HepG2 (cell line): ENCODE measurements around the gene ABCB4. TPM values are rescaled to one million over a fixed set of nuclear protein-coding genes. Genes with fewer than 3 reads are reported as not detected.

Source experiments
- ATAC-seq: fragments of 200-7000 bp; cut with Tn5 transposase; 3 replicates; pipeline ENCODE4 v1.9.1; 2020; ENCODE audit warnings: mild to moderate bottlenecking, moderate library complexity
- BruUV-seq: library from RNA; stranded (reverse); fragments of 400-500 nt; replicated peaks from 2 replicates; lab custom pipeline; 2021; lab: Mats Ljungman, UMichigan
- CTCF ChIA-PET: fragments of 300-600 bp; formaldehyde crosslinking; extraction: SDS; loops from one replicate; lab custom pipeline; 2021; ENCODE audit warnings: low total read pairs, inconsistent platforms, low intra/inter-chr PET ratio; lab: Yijun Ruan, JAX
- POLR2A ChIA-PET: fragments of 350-600 bp; sonication (Branson Sonifier 250); formaldehyde crosslinking; loops from one replicate; lab custom pipeline; 2020; ENCODE audit warnings: antibody characterized with exemption, inconsistent platforms; lab: Yijun Ruan, JAX
- DNase-seq: peaks from one replicate; pipeline ENCODE4 v3.0.0-alpha.2; 2015; ENCODE audit warnings: low spot score
- FAIRE-seq: peaks from 3 replicates; lab custom pipeline; 2011; peaks lifted over from hg19 to GRCh38; lab: Jason Lieb, UNC
- H2AFZ ChIP-seq: one replicate; pipeline ENCODE4 v1.6.1; 2011; ENCODE audit warnings: low read length, inconsistent platforms
- H3K27ac ChIP-seq: fragments of 300-600 bp; 3 replicates; pipeline ENCODE4 v1.8.0; 2011; ENCODE audit warnings: mixed run types, mild to moderate bottlenecking, mixed read lengths, low read length, inconsistent platforms; ENCODE audit not compliant: insufficient read depth; ENCODE audit errors: extremely low read length
- H3K27me3 ChIP-seq, 2 experiments: fragments of 200-600 bp in 1 of 2; 2 replicates in 1 of 2; 3 replicates in 1 of 2; pipeline versions ENCODE4 v1.6.0 to v1.8.0; 2011; ENCODE audit warnings: low read length in 2 of 2, mild to moderate bottlenecking in 2 of 2, moderate library complexity in 2 of 2, inconsistent platforms in 1 of 2; ENCODE audit not compliant: insufficient read depth in 2 of 2, control insufficient read depth in 1 of 2
- H3K36me3 ChIP-seq, 2 experiments: fragments of 200-600 bp in 1 of 2; replicated peaks in 1 of 2; 2 replicates in 1 of 2; 3 replicates in 1 of 2; pipeline versions ENCODE4 v1.5.1 to v1.8.0; 2011; ENCODE audit warnings: low read length in 2 of 2, inconsistent platforms in 1 of 2; ENCODE audit not compliant: insufficient read depth in 2 of 2, control insufficient read depth in 1 of 2
- H3K4me1 ChIP-seq: 2 replicates; pipeline ENCODE4 v1.5.1; 2012; ENCODE audit warnings: low read length, inconsistent platforms; ENCODE audit not compliant: insufficient read depth
- H3K4me2 ChIP-seq: 2 replicates; pipeline ENCODE4 v1.6.0; 2011; ENCODE audit warnings: low read depth, low read length, inconsistent platforms
- H3K4me3 ChIP-seq, 3 experiments: fragments of 200-600 bp in 1 of 3; sonication (generic), shearing (Covaris generic) in 1 of 3; replicated peaks in 1 of 3; 2 replicates each; pipeline ENCODE4 v1.5.1; 2011 to 2016; ENCODE audit warnings: low read length in 3 of 3, inconsistent platforms in 2 of 3, low read depth in 2 of 3, mild to moderate bottlenecking in 2 of 3, control low read depth in 1 of 3, mixed read lengths in 1 of 3; ENCODE audit not compliant: insufficient read depth in 1 of 3
- H3K79me2 ChIP-seq: one replicate; pipeline ENCODE4 v1.6.1; 2011; ENCODE audit warnings: low read length, inconsistent platforms; ENCODE audit not compliant: insufficient read depth
- H3K9ac ChIP-seq: 2 replicates; pipeline ENCODE4 v1.6.0; 2011; ENCODE audit warnings: mild to moderate bottlenecking, low read depth, low read length, inconsistent platforms; ENCODE audit not compliant: insufficient read depth
- H3K9me3 ChIP-seq: 2 replicates; pipeline ENCODE4 v1.5.1; 2012; ENCODE audit warnings: mild to moderate bottlenecking, low read length
- H4K20me1 ChIP-seq: 2 replicates; pipeline ENCODE4 v1.6.0; 2011; ENCODE audit warnings: inconsistent platforms, mild to moderate bottlenecking, low read length, moderate library complexity; ENCODE audit not compliant: insufficient read depth
- ADNP ChIP-seq: sonication (generic); formaldehyde crosslinking; IDR thresholded peaks from 2 replicates; pipeline ENCODE4 v1.4.0; 2020; ENCODE audit warnings: missing genetic modification reagents
- CAMTA2 ChIP-seq: sonication (generic); formaldehyde crosslinking; IDR thresholded peaks from 2 replicates; pipeline ENCODE4 v1.4.0; 2020; ENCODE audit warnings: mild to moderate bottlenecking, missing genetic modification reagents, borderline replicate concordance
- EHMT2 ChIP-seq: fragments of 200-600 bp; sonication (generic); IDR thresholded peaks from 2 replicates; pipeline ENCODE4 v1.7.0; 2017; ENCODE audit warnings: antibody characterized with exemption, low read depth, low read length, borderline replicate concordance
- IRX3 ChIP-seq: sonication (generic); formaldehyde crosslinking; IDR thresholded peaks from 2 replicates; pipeline ENCODE4 v1.8.1; 2023; ENCODE audit warnings: mild to moderate bottlenecking, low read depth, missing genetic modification reagents, borderline replicate concordance
- NAIF1 ChIP-seq: sonication (generic); formaldehyde crosslinking; IDR thresholded peaks from 2 replicates; pipeline ENCODE4 v1.5.0; 2020; ENCODE audit warnings: mild to moderate bottlenecking, missing genetic modification reagents, borderline replicate concordance
- NCOR1 ChIP-seq: fragments of 200-600 bp; sonication (generic); IDR thresholded peaks from 2 replicates; pipeline ENCODE4 v1.7.0; 2017; ENCODE audit warnings: antibody characterized with exemption, low read length, borderline replicate concordance
- RBM22 ChIP-seq: fragments of 200-400 bp; formaldehyde crosslinking; optimal IDR thresholded peaks from 2 replicates; pipeline ENCODE3; 2017; ENCODE audit warnings: mild to moderate bottlenecking, low read length, moderate library complexity
- RBM39 ChIP-seq: fragments of 200-400 bp; formaldehyde crosslinking; IDR thresholded peaks from one replicate; pipeline ENCODE4 v1.6.1; 2018; ENCODE audit warnings: antibody characterized with exemption, mild to moderate bottlenecking, low read depth, low read length; ENCODE audit not compliant: poor library complexity, severe bottlenecking
- SP1 ChIP-seq, 2 experiments: fragments of 450-650 bp in 1 of 2; sonication (generic) in 1 of 2; formaldehyde crosslinking in 1 of 2; IDR thresholded peaks; 2 replicates each; pipeline versions ENCODE4 v1.4.0 to v1.6.1; 2016 to 2020; ENCODE audit warnings: missing genetic modification reagents in 1 of 2
- WGBS: methylation state at CpG from one replicate; pipeline ENCODE4 v1.1.6; 2017; ENCODE audit warnings: low lambda C conversion rate; 5-methylcytosine and 5-hydroxymethylcytosine counted together
- in situ Hi-C: cut with HindIII; loops from 2 replicates; pipeline ENCODE4 v1.10.0; 2017; ENCODE audit warnings: low pct_unique_long_range_greater_than_20kb; ENCODE audit not compliant: extremely low pct_ligation_motif_present
- intact Hi-C: fragments of 100-400 bp; cut with micrococcal nuclease; formaldehyde crosslinking; loops from one replicate; pipeline ENCODE4 v1.10.0; 2022; ENCODE audit not compliant: unreplicated experiment
- polyA plus RNA-seq, 8 experiments: library from polyadenylated mRNA; depleted of rRNA in 3 of 8; stranded (reverse) in 7 of 8; unstranded in 1 of 8; fragments of >200 nt; fragmentation: Illumina TruSeq in 4 of 8; extraction: Trizol in 4 of 8; gene quantifications; 2 replicates each; pipeline versions ENCODE4 v1.2.1 to v1.2.3, GENCODE V29; 2011 to 2016; ENCODE audit warnings: low read depth in 4 of 8, missing spikeins in 1 of 8, mixed read lengths in 1 of 8; ENCODE audit not compliant: insufficient read depth in 1 of 8
- total RNA-seq, 5 experiments: library from RNA; depleted of rRNA; stranded (reverse); fragments of >200 nt; fragmentation: Illumina TruSeq; extraction: Trizol; gene quantifications; 2 replicates each; pipeline ENCODE4 v1.2.3, GENCODE V29; 2016; ENCODE audit warnings: low read depth in 1 of 5
- TF ChIP-seq, protein P1 (sequence below): sonication (generic); formaldehyde crosslinking; IDR thresholded peaks from 2 replicates; pipeline ENCODE4 v1.4.0; 2020; ENCODE audit warnings: missing genetic modification reagents
- TF ChIP-seq, protein P2 (sequence below): sonication (generic); formaldehyde crosslinking; IDR thresholded peaks from 2 replicates; pipeline ENCODE4 v1.5.0; 2020; ENCODE audit warnings: mild to moderate bottlenecking, missing genetic modification reagents, moderate library complexity

Gene ABCB4
- total and polyA plus RNA-seq, 2 of the 13 experiments (the other 11 are each of a cell fraction or from before 2014, with no cell fraction given): 18.0 to 32.4 TPM

DNA sequence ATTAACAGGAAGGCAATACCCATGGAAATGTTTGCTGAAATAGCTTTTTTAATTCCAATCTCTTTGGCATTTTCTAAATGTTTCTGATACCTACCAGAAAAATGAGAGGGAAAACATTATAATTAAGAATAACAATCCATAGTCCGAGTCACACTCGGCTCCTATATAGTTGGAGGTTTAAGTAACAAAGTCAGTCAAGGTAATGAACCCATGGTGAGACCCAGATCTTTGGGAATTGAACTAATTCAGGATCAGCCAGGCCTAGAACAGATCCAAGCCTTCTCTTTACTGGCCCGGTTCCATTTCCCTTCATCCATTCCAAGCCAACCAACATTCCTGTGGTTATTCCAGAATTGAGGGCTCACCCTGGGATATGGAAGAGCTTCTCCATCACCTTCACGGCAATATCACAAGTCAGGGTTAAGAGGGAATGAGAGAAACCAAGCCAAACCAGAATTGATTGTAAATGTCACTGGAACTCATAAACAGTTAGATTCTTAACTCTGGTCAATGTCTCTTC, 28.3 kb downstream of the ABCB4 start:
- TF ChIP-seq ADNP (CRISPR knock-in tag): no peak
- TF ChIP-seq, all 625 proteins: peak for 0
- peaks cover 8 to 70% of the 10 kb centered on the region in 2 experiments for H3K36me3 ChIP-seq
- 95% methylated on average over 4 of the region's 4 CpGs for WGBS
- H3K9ac ChIP-seq: no peak overlapping the region
- no TSS peak for BruUV-seq
- in situ Hi-C loops (no loop called here), intact Hi-C loops (no loop called here)
- no peak overlapping the region for H3K27ac ChIP-seq
- DNase-seq: no peak
- H4K20me1 ChIP-seq: no peaks in the 10 kb centered on the region
- POLR2A ChIA-PET: no interaction called here
- no peak for ATAC-seq
- CTCF ChIA-PET: no interaction called here
- FAIRE-seq: no peak
- H3K4me3 ChIP-seq: no peak overlapping the region
- H3K4me1 ChIP-seq: no peaks in the 10 kb centered on the region
- no peaks in the 10 kb centered on the region for H3K79me2 ChIP-seq
- no peak overlapping the region for H3K4me2 ChIP-seq
- no peaks in the 10 kb centered on the region for H3K27me3 ChIP-seq
- H2AFZ ChIP-seq: no peak overlapping the region
- no peaks in the 10 kb centered on the region for H3K9me3 ChIP-seq

DNA sequence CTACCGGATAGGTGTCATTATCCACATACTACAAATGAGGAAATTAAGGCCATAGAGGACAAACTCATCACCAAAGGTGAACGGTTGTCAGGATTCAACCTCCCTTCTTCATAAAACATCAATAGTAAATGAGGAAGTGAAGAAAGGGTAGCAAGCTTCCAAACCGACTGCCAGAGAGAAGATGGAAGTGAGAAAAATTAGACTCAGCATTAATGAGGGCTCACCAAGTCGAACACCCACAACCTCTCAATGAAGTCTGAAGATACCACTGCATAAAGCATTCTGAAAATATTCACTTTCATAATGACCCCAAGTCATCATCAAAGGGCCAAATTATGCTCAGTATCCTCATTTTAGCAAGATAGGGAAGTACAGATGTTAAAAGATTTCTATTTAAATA, 29.6 kb downstream of the ABCB4 start:
- Histone ChIP-seq H3K27ac (no peak overlapping the region), H3K27me3 (no peaks in the 10 kb centered on the region), H3K9me3 (no peaks in the 10 kb centered on the region), H3K4me1 (no peaks in the 10 kb centered on the region), H3K79me2 (no peaks in the 10 kb centered on the region), H3K4me2 (no peak overlapping the region), H3K9ac (no peak overlapping the region), H2AFZ (no peak overlapping the region), H3K36me3 (peaks cover 6 to 58% of the 10 kb centered on the region in 2 experiments; a peak in 4 of 5 replicates), H4K20me1 (no peaks in the 10 kb centered on the region), H3K4me3 (no peak overlapping the region)
- intact Hi-C loops: no loop called here
- in situ Hi-C loops: no loop called here
- no peak for FAIRE-seq
- POLR2A ChIA-PET: no interaction called here
- BruUV-seq: no TSS peak
- CTCF ChIA-PET: no interaction called here
- ATAC-seq: no peak
- WGBS: 95% methylated on average over 4 of the region's 4 CpGs
- DNase-seq: no peak
- TF ChIP-seq, protein P1, sequence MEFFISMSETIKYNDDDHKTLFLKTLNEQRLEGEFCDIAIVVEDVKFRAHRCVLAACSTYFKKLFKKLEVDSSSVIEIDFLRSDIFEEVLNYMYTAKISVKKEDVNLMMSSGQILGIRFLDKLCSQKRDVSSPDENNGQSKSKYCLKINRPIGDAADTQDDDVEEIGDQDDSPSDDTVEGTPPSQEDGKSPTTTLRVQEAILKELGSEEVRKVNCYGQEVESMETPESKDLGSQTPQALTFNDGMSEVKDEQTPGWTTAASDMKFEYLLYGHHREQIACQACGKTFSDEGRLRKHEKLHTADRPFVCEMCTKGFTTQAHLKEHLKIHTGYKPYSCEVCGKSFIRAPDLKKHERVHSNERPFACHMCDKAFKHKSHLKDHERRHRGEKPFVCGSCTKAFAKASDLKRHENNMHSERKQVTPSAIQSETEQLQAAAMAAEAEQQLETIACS: no peak
- TF ChIP-seq CAMTA2: no peak
- TF ChIP-seq NCOR1: no peak
- TF ChIP-seq RBM39: no peak
- no peak for TF ChIP-seq EHMT2
- no peak for TF ChIP-seq RBM22
- TF ChIP-seq SP1 (IDR thresholded peaks at IDR 0.05): no peak
- TF ChIP-seq SP1 (CRISPR knock-in tag; IDR thresholded peaks at IDR 0.05): no peak
- no peak for TF ChIP-seq NAIF1 (CRISPR knock-in tag)
- TF ChIP-seq IRX3 (CRISPR knock-in tag): no peak
- TF ChIP-seq, protein P2, sequence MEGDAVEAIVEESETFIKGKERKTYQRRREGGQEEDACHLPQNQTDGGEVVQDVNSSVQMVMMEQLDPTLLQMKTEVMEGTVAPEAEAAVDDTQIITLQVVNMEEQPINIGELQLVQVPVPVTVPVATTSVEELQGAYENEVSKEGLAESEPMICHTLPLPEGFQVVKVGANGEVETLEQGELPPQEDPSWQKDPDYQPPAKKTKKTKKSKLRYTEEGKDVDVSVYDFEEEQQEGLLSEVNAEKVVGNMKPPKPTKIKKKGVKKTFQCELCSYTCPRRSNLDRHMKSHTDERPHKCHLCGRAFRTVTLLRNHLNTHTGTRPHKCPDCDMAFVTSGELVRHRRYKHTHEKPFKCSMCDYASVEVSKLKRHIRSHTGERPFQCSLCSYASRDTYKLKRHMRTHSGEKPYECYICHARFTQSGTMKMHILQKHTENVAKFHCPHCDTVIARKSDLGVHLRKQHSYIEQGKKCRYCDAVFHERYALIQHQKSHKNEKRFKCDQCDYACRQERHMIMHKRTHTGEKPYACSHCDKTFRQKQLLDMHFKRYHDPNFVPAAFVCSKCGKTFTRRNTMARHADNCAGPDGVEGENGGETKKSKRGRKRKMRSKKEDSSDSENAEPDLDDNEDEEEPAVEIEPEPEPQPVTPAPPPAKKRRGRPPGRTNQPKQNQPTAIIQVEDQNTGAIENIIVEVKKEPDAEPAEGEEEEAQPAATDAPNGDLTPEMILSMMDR (CRISPR knock-in tag): no peak
